GM12864 (cell line): ENCODE measurements around the gene MCTP1.
A peak's percentile ranks its signal among the peaks of the same experiment; 100 is the strongest.

ENCODE experiments used
- DNase-seq: peaks from one replicate; pipeline ENCODE4 v3.0.0-alpha.2; 2011; ENCODE audit warnings: low read depth
- H3K4me3 ChIP-seq: 2 replicates; pipeline ENCODE4 v1.5.1; 2011; ENCODE audit warnings: mild to moderate bottlenecking, low read depth, low read length, control low read depth
- CTCF ChIP-seq: IDR thresholded peaks from 2 replicates; pipeline ENCODE4 v1.5.1; 2011; ENCODE audit warnings: low read depth, mild to moderate bottlenecking, moderate library complexity, low read length, control low read depth, inconsistent platforms; ENCODE audit errors: missing control alignments

MCTP1 gene

GRCh38 chr5:95274011-95274410 is 10.9 kb downstream of the MCTP1 start:
- DNase-seq = no peak
- no peak overlapping the region for H3K4me3 ChIP-seq
- TF ChIP-seq CTCF = no peak

- no peak overlapping the region for H3K4me3 ChIP-seq
- no peak for DNase-seq
- TF ChIP-seq CTCF = no peak
Observed at GRCh38 chr5:95272316-95272929, 12.5 kb downstream of the MCTP1 start.

GRCh38 chr5:95262933-95263660 is 21.8 kb downstream of the MCTP1 start:
- TF ChIP-seq CTCF = no peak
- H3K4me3 ChIP-seq = no peak overlapping the region
- no peak for DNase-seq

- DNase-seq = no peak
- TF ChIP-seq CTCF = peak; percentile 42
Observed at GRCh38 chr5:95261437-95262175, 23.3 kb downstream of the MCTP1 start.

GRCh38 chr5:95256991-95257390 is 27.9 kb downstream of the MCTP1 start:
- H3K4me3 ChIP-seq = no peak overlapping the region
- no peak for TF ChIP-seq CTCF
- DNase-seq = no peak

More at GRCh38 chr5:95261437-95262175, 23.3 kb downstream of the MCTP1 start:
- no peak overlapping the region for H3K4me3 ChIP-seq

- no peak for DNase-seq
- H3K4me3 ChIP-seq = no peak overlapping the region
- no peak for TF ChIP-seq CTCF
Observed at GRCh38 chr5:95256446-95256845, 28.4 kb downstream of the MCTP1 start.

GRCh38 chr5:95252801-95253200 is 32.1 kb downstream of the MCTP1 start:
- TF ChIP-seq CTCF = no peak
- H3K4me3 ChIP-seq = no peak overlapping the region
- DNase-seq = no peak
